B cell (primary cell): ENCODE measurements around the gene BRD1. TPM values are rescaled to one million over a fixed set of nuclear protein-coding genes. Genes with fewer than 3 reads are reported as not detected.

Experiments used
- ATAC-seq: fragments of 200-7000 bp; cut with Tn5 transposase; one replicate; pipeline ENCODE4 v1.10.0; 2021; ENCODE audit warnings: low read depth, mild to moderate bottlenecking, moderate number of reproducible peaks, moderate library complexity
- CTCF ChIA-PET: fragments of 350-600 bp; sonication (Branson Sonifier 250); formaldehyde crosslinking; loops from one replicate; lab custom pipeline; 2021; ENCODE audit warnings: antibody characterized with exemption, inconsistent platforms; lab: Charles Lee
- POLR2A ChIA-PET: fragments of 350-600 bp; sonication (Branson Sonifier 250); formaldehyde crosslinking; loops from one replicate; lab custom pipeline; 2021; ENCODE audit warnings: antibody characterized with exemption; lab: Charles Lee
- DNase-seq: peaks from one replicate; pipeline ENCODE4 v3.0.0; 2013
- H2AFZ ChIP-seq: 2 replicates; pipeline ENCODE4 v1.6.1; 2012; ENCODE audit warnings: mild to moderate bottlenecking, low read depth, low read length; ENCODE audit not compliant: insufficient read depth, poor library complexity, severe bottlenecking
- H3K27ac ChIP-seq, 2 donors: 1 replicate in 1 of 2; 2 replicates in 1 of 2; pipeline ENCODE4 v1.5.1; 2012 to 2013; ENCODE audit warnings: low read length in 2 of 2, mild to moderate bottlenecking in 2 of 2, moderate library complexity in 1 of 2
- H3K27me3 ChIP-seq, 4 experiments: fragments of 200-600 bp in 1 of 4; sonication (generic) in 1 of 4; replicated peaks in 1 of 4; 1 replicate in 2 of 4; 2 replicates in 2 of 4; pipeline versions ENCODE4 v1.6.1 to v1.7.0; 2013 to 2016; ENCODE audit warnings: low read length in 3 of 4, mild to moderate bottlenecking in 2 of 4, mixed read lengths in 1 of 4, moderate library complexity in 1 of 4; ENCODE audit not compliant: insufficient read depth in 4 of 4, control insufficient read depth in 3 of 4; ENCODE audit errors: control extremely low read depth in 1 of 4
- H3K36me3 ChIP-seq, 2 experiments: replicated peaks in 1 of 2; 1 replicate in 1 of 2; 2 replicates in 1 of 2; pipeline versions ENCODE4 v1.6.1 to v1.7.1; 2013; ENCODE audit warnings: low read length in 1 of 2; ENCODE audit not compliant: insufficient read depth in 2 of 2, control insufficient read depth in 1 of 2; ENCODE audit errors: control extremely low read depth in 1 of 2, extremely low read depth in 1 of 2
- H3K4me1 ChIP-seq, 2 donors: fragments of 200-600 bp in 1 of 2; sonication (generic) in 1 of 2; 1 replicate in 1 of 2; 2 replicates in 1 of 2; pipeline versions ENCODE4 v1.5.1 to v1.6.1; 2013 to 2017; ENCODE audit warnings: low read length in 2 of 2; ENCODE audit not compliant: control insufficient read depth in 2 of 2, insufficient read depth in 2 of 2
- H3K4me2 ChIP-seq: replicated peaks from 2 replicates; pipeline ENCODE3; 2012; ENCODE audit warnings: mild to moderate bottlenecking, low read depth, low read length; ENCODE audit not compliant: poor library complexity, severe bottlenecking
- H3K4me3 ChIP-seq, 5 experiments: fragments of 200-600 bp in 1 of 5; sonication (generic) in 1 of 5; 1 replicate in 3 of 5; 2 replicates in 2 of 5; pipeline versions ENCODE4 v1.5.1 to v1.7.0; 2011 to 2016; ENCODE audit warnings: low read length in 4 of 5, mild to moderate bottlenecking in 4 of 5, low read depth in 2 of 5, control low read depth in 1 of 5, moderate library complexity in 1 of 5; ENCODE audit not compliant: insufficient read depth in 1 of 5; ENCODE audit errors: control extremely low read depth in 1 of 5, extremely low read depth in 1 of 5
- H3K79me2 ChIP-seq: fragments of 200-600 bp; sonication (generic); one replicate; pipeline ENCODE4 v1.6.0; 2016; ENCODE audit warnings: low read length; ENCODE audit not compliant: control insufficient read depth, insufficient read depth
- H3K9ac ChIP-seq: fragments of 200-600 bp; sonication (generic); 2 replicates; pipeline ENCODE4 v1.6.1; 2017; ENCODE audit warnings: mild to moderate bottlenecking, low read length, moderate library complexity
- H3K9me3 ChIP-seq, 3 donors: one replicate each; pipeline versions ENCODE4 v1.6.1 to v1.7.1; 2013; ENCODE audit warnings: low read length in 2 of 3; ENCODE audit not compliant: control insufficient read depth in 2 of 3, insufficient read depth in 1 of 3; ENCODE audit errors: control extremely low read depth in 1 of 3
- H4K20me1 ChIP-seq: 2 replicates; pipeline ENCODE4 v1.6.0; 2012; ENCODE audit warnings: mild to moderate bottlenecking, low read length; ENCODE audit not compliant: insufficient read depth, control insufficient read depth, poor library complexity, severe bottlenecking
- H3K27ac Mint-ChIP-seq: one replicate; pipeline ENCODE4 v1.8.0; 2021; ENCODE audit warnings: mixed read lengths
- H3K27me3 Mint-ChIP-seq: one replicate; pipeline ENCODE4 v1.8.0; 2021; ENCODE audit warnings: mixed read lengths
- H3K4me1 Mint-ChIP-seq: one replicate; pipeline ENCODE4 v1.8.0; 2021; ENCODE audit warnings: mixed read lengths
- H3K4me3 Mint-ChIP-seq: one replicate; pipeline ENCODE4 v1.8.0; 2021; ENCODE audit warnings: mixed read lengths
- H3K9me3 Mint-ChIP-seq: one replicate; pipeline ENCODE4 v1.8.0; 2022; ENCODE audit warnings: mixed read lengths; ENCODE audit not compliant: insufficient read depth
- EZH2 ChIP-seq: IDR thresholded peaks from 2 replicates; pipeline ENCODE4 v1.6.1; 2012; ENCODE audit warnings: borderline replicate concordance, low read depth, mild to moderate bottlenecking, moderate library complexity, low read length; ENCODE audit not compliant: insufficient read depth, poor library complexity, severe bottlenecking
- WGBS: methylation state at CpG from one replicate; pipeline ENCODE4 v1.1.5; 2013; ENCODE audit warnings: missing lambda C conversion rate; ENCODE audit not compliant: insufficient coverage; 5-methylcytosine and 5-hydroxymethylcytosine counted together
- intact Hi-C: fragments of 100-400 bp; cut with micrococcal nuclease; formaldehyde crosslinking; loops from one replicate; pipeline ENCODE4 v1.10.0; 2022
- polyA plus RNA-seq: library from polyadenylated mRNA; depleted of rRNA; stranded (reverse); fragments of >200 nt; gene quantifications from 2 replicates; pipeline ENCODE4 v1.2.3, GENCODE V29; 2012
- total RNA-seq, 2 donors: library from RNA; stranded (reverse); fragments of 120-200 nt in 1 of 2; gene quantifications; 1 replicate in 1 of 2; 2 replicates in 1 of 2; pipeline versions ENCODE4 v1.2.3 to v1.2.4, GENCODE V29; 2013 to 2022
- TF ChIP-seq, protein P1 (sequence below): fragments of 200-600 bp; IDR thresholded peaks from one replicate; pipeline ENCODE4 v1.8.0; 2022; ENCODE audit warnings: antibody characterized with exemption, mild to moderate bottlenecking

BRD1 gene
- total and polyA plus RNA-seq, 2 donors (not counting 1 experiment from before 2014, with no cell fraction given): 16.9 to 73.3 TPM

- Histone ChIP-seq H4K20me1 (peaks cover 63% of the 10 kb centered on the region), H3K79me2 (peaks cover 70% of the 10 kb centered on the region), H3K4me2 (no peak overlapping the region), H3K9me3 (no peaks in the 10 kb centered on the region), H3K4me3 (no peak overlapping the region), H3K27me3 (peaks cover 0 to 6% (median 0%) of the 10 kb centered on the region in 4 experiments), H3K27ac (no peak overlapping the region), H2AFZ (no peak overlapping the region), H3K36me3 (no peaks in the 10 kb centered on the region), H3K9ac (no peak overlapping the region), H3K4me1 (peaks cover 13 to 26% of the 10 kb centered on the region in 2 donors)
- ATAC-seq (no peak), DNase-seq (no peak)
- ChIA-PET POLR2A (interaction anchor here (0.5 kb wide), 1 partner anchor 290 kb away, joined by 4 read pairs; no protein-coding TSS in a partner anchor), CTCF (no interaction called here)
- WGBS: 97% methylated on average over 11 of the region's 23 CpGs
- H3K9me3 Mint-ChIP-seq: no peaks in the 10 kb centered on the region
- H3K27ac Mint-ChIP-seq: no peak overlapping the region
- intact Hi-C loops: no loop called here
- peaks cover 40% of the 10 kb centered on the region for H3K4me1 Mint-ChIP-seq
- TF ChIP-seq EZH2: no peak
- TF ChIP-seq, protein P1, sequence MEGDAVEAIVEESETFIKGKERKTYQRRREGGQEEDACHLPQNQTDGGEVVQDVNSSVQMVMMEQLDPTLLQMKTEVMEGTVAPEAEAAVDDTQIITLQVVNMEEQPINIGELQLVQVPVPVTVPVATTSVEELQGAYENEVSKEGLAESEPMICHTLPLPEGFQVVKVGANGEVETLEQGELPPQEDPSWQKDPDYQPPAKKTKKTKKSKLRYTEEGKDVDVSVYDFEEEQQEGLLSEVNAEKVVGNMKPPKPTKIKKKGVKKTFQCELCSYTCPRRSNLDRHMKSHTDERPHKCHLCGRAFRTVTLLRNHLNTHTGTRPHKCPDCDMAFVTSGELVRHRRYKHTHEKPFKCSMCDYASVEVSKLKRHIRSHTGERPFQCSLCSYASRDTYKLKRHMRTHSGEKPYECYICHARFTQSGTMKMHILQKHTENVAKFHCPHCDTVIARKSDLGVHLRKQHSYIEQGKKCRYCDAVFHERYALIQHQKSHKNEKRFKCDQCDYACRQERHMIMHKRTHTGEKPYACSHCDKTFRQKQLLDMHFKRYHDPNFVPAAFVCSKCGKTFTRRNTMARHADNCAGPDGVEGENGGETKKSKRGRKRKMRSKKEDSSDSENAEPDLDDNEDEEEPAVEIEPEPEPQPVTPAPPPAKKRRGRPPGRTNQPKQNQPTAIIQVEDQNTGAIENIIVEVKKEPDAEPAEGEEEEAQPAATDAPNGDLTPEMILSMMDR: no peak
- no peak overlapping the region for H3K4me3 Mint-ChIP-seq
- H3K27me3 Mint-ChIP-seq: peaks cover 4% of the 10 kb centered on the region
Observed at GRCh38 chr22:49856343-49856742, 28.7 kb upstream of the BRD1 start.

GRCh38 chr22:49855251-49855911 is 27.7 kb upstream of the BRD1 start:
- ATAC-seq: no peak
- H3K79me2 ChIP-seq: peaks cover 60% of the 10 kb centered on the region
- CTCF ChIA-PET: interaction anchor here (0.6 to 1.6 kb wide), 4 partner anchors 18 to 349 kb away, joined by 3 to 5 read pairs (median 4); no protein-coding TSS in a partner anchor
- H3K27ac ChIP-seq: no peak overlapping the region
- Mint-ChIP-seq H3K4me1 (peaks cover 42% of the 10 kb centered on the region), H3K27ac (peak overlapping the region; percentile 46), H3K4me3 (peak overlapping the region; percentile 76), H3K9me3 (no peaks in the 10 kb centered on the region), H3K27me3 (peaks cover 12% of the 10 kb centered on the region)
- H3K4me1 ChIP-seq: peaks cover 13 to 26% of the 10 kb centered on the region in 2 donors
- H3K9ac ChIP-seq: peak overlapping the region; percentile 74
- H2AFZ ChIP-seq: no peak overlapping the region
- H3K27me3 ChIP-seq: peaks cover 0 to 8% (median 2%) of the 10 kb centered on the region in 4 experiments
- H3K4me3 ChIP-seq: no peak overlapping the region
- H3K36me3 ChIP-seq: no peaks in the 10 kb centered on the region
- H3K4me2 ChIP-seq: peak overlapping the region; percentile 90
- intact Hi-C loops: no loop called here
- POLR2A ChIA-PET: interaction anchor here (0.6 kb wide), 1 partner anchor 23 kb away, joined by 4 read pairs; no protein-coding TSS in a partner anchor
- peaks cover 54% of the 10 kb centered on the region for H4K20me1 ChIP-seq
- DNase-seq: no peak
- 69% methylated on average over 6 of the region's 9 CpGs for WGBS
- no peak for TF ChIP-seq EZH2
- TF ChIP-seq, protein P1: no peak
- peaks cover 0 to under 1% (median 0%) of the 10 kb centered on the region in 3 donors for H3K9me3 ChIP-seq
